ENCODE results near the gene PDE6H.

Gene PDE6H

GRCh38 chr12:15001733-15002382 lies 29.0 kb downstream of the PDE6H start:
- DNase-seq (ENCODE audit: low read depth) = peak; percentile 51

GRCh38 chr12:15004421-15004820 lies 31.6 kb downstream of the PDE6H start:
- DNase-seq (ENCODE audit: low read depth) = no peak

GRCh38 chr12:15005064-15005463 lies 32.2 kb downstream of the PDE6H start:
- DNase-seq (ENCODE audit: low read depth) = no peak

GRCh38 chr12:15007551-15007950 lies 34.7 kb downstream of the PDE6H start:
- no peak for DNase-seq (ENCODE audit: low read depth)

DNA sequence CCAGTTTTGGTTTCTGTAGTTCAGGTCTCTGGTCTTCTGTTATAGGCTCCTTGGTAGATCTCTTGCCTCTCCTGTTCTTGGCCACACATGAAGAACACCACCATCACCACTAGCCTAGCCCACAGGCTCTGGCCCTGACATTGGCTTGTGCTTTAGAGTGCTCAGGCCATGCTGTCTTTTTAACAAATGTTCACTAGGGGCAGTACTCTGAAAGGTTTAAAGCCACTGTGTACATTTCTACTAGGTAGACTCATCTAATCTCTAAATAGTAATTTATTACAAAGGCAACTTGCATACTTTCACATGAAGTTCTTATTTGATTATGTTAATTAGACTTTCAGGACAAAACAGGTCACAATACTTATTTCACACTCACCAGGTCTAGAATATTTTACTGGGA lies 38.3 kb downstream of the PDE6H start:
- DNase-seq (ENCODE audit: low read depth) = no peak

- no peak for DNase-seq (ENCODE audit: low read depth)
Observed at GRCh38 chr12:15013634-15014179, 40.9 kb downstream of the PDE6H start.

DNA sequence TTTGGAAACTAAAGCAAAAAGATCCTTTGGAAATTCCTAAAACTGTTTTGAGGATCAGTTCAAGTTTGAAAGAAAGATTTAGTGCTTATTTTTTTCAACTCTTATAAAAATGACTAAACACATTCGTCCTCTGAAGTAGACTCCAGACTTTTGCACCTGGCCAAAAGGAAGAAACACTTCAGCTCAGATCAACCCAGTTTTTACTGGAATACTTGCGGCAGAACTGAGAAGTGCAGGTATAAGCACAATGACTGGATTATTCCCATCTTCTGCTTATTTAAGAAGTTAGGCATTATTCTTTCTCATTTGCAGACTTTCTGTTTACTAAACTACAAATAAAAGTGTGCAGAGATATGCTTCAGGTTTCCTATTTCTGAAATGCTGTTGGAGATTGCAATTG lies 41.9 kb downstream of the PDE6H start:
- DNase-seq (ENCODE audit: low read depth) = no peak

GRCh38 chr12:15015121-15015520 lies 42.3 kb downstream of the PDE6H start:
- no peak for DNase-seq (ENCODE audit: low read depth)

GRCh38 chr12:15020156-15020555 lies 47.3 kb downstream of the PDE6H start:
- no peak for DNase-seq (ENCODE audit: low read depth)

Measured in fibroblast of gingiva (primary cell).